GM21529 (cell line): ENCODE data around the gene LHX3.

ENCODE experiments used
- ATAC-seq: cut with Tn5 transposase; IDR thresholded peaks from one replicate; pipeline ENCODE4 v1.9.1; 2021; ENCODE audit not compliant: unreplicated experiment

Gene LHX3

GRCh38 chr9:136193891-136194279, 11.0 kb downstream of the LHX3 start:
- no peak for ATAC-seq

GRCh38 chr9:136193127-136193890, 11.6 kb downstream of the LHX3 start:
- no peak for ATAC-seq

GRCh38 chr9:136192289-136193126, 12.4 kb downstream of the LHX3 start:
- ATAC-seq = no peak

GRCh38 chr9:136191960-136192286, 13.0 kb downstream of the LHX3 start:
- no peak for ATAC-seq

GRCh38 chr9:136191099-136191959, 13.6 kb downstream of the LHX3 start:
- ATAC-seq = no peak

- no peak for ATAC-seq
Measured at GRCh38 chr9:136190656-136191055, 14.3 kb downstream of the LHX3 start.

- ATAC-seq = no peak
Measured at GRCh38 chr9:136190237-136190601, 14.7 kb downstream of the LHX3 start.

- ATAC-seq = no peak
Measured at GRCh38 chr9:136189394-136190236, 15.3 kb downstream of the LHX3 start.

- ATAC-seq = no peak
Measured at GRCh38 chr9:136187683-136188586, 17.0 kb downstream of the LHX3 start.

GRCh38 chr9:136187197-136187596, 17.7 kb downstream of the LHX3 start:
- ATAC-seq = no peak

GRCh38 chr9:136186386-136186785, 18.5 kb downstream of the LHX3 start:
- no peak for ATAC-seq

GRCh38 chr9:136185596-136186366, 19.1 kb downstream of the LHX3 start:
- ATAC-seq = no peak

- no peak for ATAC-seq
Measured at GRCh38 chr9:136185066-136185465, 19.9 kb downstream of the LHX3 start.

GRCh38 chr9:136182850-136183422, 22.0 kb downstream of the LHX3 start:
- ATAC-seq = no peak

- ATAC-seq = no peak
Measured at GRCh38 chr9:136182420-136182787, 22.5 kb downstream of the LHX3 start.

GRCh38 chr9:136181784-136182419, 23.0 kb downstream of the LHX3 start:
- no peak for ATAC-seq

GRCh38 chr9:136180586-136180985, 24.3 kb downstream of the LHX3 start:
- no peak for ATAC-seq

GRCh38 chr9:136179761-136180160, 25.2 kb downstream of the LHX3 start:
- no peak for ATAC-seq
